Activated CD8-positive, alpha-beta memory T cell treated with anti-CD3 and anti-CD28 coated beads for 4 hours (primary cell): ENCODE results near the gene ERFE.
"Not testable (repeated sequence)": the region's sequence is repeated elsewhere in the genome, so short reads cannot be mapped to it uniquely, and the experiment has no call there.

Experiments used
- DNase-seq, 2 donors: peaks; one replicate each; pipeline ENCODE4 v3.0.0-alpha.2; 2020; ENCODE audit warnings: low read depth in 2 of 2

ERFE gene

GRCh38 chr2:238169048-238169707 is 10.4 kb downstream of the ERFE start:
- DNase-seq: no peak

DNA sequence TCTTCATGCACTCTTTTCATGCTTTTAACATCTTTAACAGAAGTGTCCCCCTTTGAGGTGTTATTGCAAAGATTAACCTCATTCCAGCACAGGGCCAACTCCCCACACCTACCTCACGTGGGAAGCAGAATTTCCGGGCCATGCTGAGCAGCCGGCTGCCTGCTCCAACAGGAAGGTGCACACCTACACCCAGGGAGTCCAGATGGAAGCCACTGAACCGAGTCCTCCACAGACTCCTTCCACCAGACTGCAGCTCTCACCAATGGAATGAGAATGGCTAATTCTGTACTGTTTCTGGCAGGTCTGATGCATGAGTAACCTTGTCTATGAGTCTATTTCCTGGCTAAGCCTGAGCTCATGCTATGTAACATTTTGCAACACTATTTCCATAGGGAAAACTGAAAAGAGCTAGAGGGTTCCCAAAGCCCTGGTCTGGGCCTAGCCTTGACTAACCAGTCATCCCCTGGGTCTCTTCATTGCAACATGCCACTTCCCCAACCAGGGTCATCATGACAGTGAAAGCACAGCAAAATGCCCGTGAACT is 11.0 kb downstream of the ERFE start:
- no peak for DNase-seq

- DNase-seq: no peak
These were observed 11.8 kb downstream of the ERFE start for GRCh38 chr2:238170386-238171071.

GRCh38 chr2:238171072-238171431 is 12.3 kb downstream of the ERFE start:
- not testable (repeated sequence) for DNase-seq

DNA sequence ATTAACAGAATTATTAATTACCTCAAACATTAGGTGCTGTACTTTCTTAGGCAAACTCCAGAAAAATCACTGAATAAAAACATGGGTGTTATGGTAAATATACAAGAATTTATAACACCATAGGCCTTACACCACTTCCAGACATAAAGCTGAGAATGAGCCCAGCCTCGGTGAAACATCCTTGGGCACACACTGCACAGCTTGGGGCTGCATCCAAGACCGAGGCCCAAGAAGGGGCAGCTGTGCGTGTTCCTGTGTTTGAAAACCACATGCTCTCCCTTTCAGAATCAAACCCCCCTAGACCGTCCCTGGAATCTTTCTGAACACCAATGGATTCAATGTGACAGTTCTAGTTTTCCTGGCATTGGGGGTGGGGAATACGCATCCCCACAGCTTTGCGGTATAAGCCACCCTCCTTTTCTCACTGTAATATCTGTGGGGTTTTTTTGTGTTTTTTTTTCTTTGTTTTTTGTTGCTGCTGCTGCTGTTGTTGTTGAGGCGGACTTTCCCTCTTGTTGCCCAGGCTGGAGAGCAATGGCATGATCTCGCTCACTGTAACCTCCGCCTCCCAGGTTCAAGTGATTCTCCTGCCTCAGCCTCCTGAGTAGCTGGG is 12.9 kb downstream of the ERFE start:
- DNase-seq: no peak

- DNase-seq: no peak
These were observed 13.7 kb downstream of the ERFE start for GRCh38 chr2:238172439-238172838.

GRCh38 chr2:238173692-238174091 is 14.9 kb downstream of the ERFE start:
- DNase-seq: no peak

GRCh38 chr2:238174291-238174690 is 15.5 kb downstream of the ERFE start:
- DNase-seq: no peak

DNA sequence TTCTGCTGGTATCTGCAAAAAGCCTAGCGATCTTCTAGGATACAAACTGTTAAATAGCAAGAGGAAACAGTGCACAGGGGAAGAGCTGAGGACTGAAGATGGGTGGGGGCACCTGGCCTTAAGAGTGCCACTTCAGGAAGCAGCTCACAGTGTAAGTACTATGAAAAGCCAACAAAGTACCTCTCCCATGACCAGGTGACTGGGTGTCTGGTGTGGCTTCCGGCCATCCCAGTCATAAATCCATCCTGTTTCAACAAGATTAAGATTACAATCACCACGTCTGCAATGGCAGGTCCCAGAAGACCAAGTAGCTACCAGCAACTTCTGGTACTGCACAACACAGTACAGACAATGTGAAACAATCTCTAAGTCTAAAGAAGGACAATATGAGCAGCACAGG is 15.9 kb downstream of the ERFE start:
- DNase-seq: no peak

DNA sequence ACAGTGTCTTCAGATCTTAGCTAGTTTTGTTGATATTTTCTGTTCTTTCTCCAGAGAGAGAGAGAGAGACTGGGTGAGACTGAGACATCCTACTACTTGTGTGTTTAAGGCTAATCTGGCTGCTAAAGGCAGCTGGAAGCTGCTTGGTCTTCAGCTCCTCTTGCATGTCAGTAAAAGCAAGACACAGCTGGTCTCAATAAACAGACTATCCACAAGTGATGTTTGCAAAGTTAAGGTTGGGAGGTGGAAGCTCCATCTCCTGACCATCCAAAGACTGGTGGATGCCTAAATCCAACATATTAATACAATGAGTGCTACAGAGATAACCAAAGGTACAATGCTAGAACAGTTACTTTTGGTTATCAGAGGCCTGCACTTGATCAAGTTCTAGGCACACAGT is 17.8 kb downstream of the ERFE start:
- no peak for DNase-seq

- DNase-seq: no peak
These were observed 21.8 kb downstream of the ERFE start for GRCh38 chr2:238180554-238180953.

DNA sequence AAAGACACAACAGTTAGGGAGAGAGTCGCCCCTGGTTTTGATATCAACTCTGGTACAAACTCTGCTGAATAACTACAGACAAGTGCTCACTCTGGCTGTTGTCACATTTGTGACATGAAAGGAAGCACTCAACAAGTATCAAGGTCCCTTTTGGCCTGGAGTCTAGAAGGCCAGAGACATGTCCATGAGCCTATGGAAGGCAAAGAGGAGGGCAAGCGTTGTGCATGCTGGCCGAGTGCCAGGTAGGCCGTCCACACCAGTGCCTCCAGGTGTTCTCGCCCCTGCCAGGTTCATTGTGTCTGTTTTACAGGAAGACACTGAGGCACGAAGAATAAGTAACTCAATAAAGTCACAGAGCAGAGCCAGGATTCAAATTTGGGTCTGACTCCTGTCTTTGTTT is 23.6 kb downstream of the ERFE start:
- DNase-seq: no peak

- no peak for DNase-seq
These were observed 25.1 kb downstream of the ERFE start for GRCh38 chr2:238183821-238184220.

- DNase-seq: no peak
These were observed 29.1 kb downstream of the ERFE start for GRCh38 chr2:238187618-238188548.

GRCh38 chr2:238190445-238190844 is 31.7 kb downstream of the ERFE start:
- DNase-seq: no peak

DNA sequence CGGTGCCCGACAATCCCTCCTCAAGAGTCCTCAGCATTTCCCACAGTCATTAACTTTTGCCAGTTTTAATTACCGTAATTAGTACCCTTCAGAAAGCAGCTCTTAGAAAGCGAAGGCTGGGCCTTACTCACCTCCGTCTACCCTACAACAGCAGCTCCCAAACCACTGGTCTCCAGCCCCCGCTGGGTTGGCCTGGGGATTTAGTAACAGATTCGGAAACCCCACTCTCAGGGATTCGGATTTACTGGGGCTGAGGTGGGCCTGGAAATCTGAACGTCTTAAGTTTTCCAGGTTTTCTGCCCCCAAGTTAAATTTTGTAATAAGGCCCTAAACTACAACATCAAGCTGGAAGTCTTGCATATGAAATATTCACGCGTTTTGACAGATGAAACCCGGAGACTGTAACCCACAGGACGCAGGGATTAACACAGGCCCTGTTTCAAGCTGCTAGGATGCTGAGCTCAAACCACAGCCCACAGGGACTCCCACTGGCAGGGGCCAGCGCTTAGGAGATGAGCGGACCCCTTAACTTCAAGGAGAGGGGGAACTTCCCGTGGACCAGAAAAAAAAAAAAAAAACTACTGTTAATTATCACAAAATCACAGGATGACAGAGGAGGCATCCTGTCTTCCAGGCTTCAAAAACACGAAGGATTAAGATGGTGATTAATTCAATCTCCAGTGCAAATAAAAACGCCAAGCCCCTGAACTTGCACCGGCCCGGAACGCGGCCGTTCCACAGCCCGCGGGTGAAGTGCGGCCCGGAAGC is 43.7 kb downstream of the ERFE start:
- no peak for DNase-seq

DNA sequence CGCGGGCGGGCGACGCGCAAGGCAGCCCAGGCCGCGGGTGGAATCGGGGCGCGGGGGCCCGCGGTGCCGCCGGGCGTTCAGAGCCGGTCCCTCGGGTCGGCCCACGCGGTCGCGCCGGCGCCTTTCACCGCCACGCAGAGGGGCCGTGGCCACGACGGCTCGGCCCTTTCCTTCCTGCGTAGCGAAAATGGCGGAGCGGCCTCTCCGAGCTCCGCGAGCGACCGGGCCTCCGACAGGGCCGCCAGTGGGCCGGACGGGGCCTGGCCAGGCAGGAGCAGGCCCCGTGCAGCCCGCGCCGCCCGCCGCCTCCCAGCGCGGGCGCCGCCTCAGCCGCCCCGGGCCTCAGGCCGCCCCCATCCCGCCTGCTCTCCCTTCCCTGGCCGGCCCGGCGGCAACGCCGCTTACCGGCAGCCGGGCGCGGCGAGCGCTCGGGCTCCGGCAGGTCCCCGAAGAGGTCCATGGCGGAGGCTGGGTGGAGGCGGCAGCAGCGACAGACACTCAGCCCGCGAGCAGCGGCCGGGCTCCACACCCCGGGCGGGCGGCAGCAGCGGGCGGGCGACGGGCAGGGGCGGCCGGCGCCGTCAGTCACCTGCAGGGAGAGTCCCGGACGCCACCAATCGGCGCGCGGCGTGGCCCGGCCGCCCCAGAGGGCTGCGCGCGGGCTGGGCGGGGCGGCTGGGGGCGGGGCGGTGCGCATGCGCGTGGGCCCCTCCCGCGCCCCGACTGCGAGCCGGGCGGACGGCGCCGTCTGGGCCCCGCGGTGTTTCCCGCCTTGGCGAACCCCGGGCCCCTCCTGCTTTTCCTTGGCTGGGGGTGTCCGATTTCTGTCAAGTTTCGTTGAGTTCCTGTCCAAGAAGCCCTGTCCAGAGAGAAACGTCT is 44.6 kb downstream of the ERFE start, which contains the start of gene ILKAP:
Gene ILKAP, minus strand, starts transcription at position 602 of the 879 bp plus-strand sequence. Its CDS starts 142 bp downstream, at position 460.
- DNase-seq: peak; percentile 73 to 79

- no peak for DNase-seq
These were observed 45.4 kb downstream of the ERFE start for GRCh38 chr2:238203973-238204683.

GRCh38 chr2:238207006-238207405 is 48.2 kb downstream of the ERFE start:
- no peak for DNase-seq
